MCF 10A (cell line): ENCODE data around the gene DPP6. TPM values are rescaled to one million over a fixed set of nuclear protein-coding genes. Genes with fewer than 3 reads are reported as not detected.

ENCODE experiments used
- BruUV-seq: library from RNA; stranded (reverse); fragments of 400-500 nt; replicated peaks from 2 replicates; lab custom pipeline; 2021; lab: Mats Ljungman, UMichigan
- CTCF ChIA-PET: fragments of 300-600 bp; sonication (Branson Sonifier 250); formaldehyde crosslinking; extraction: SDS; loops from one replicate; lab custom pipeline; 2021; ENCODE audit warnings: antibody characterized with exemption, inconsistent platforms; lab: Yijun Ruan, JAX
- POLR2A ChIA-PET: fragments of 300-600, 350-650 bp; sonication (Branson Sonifier 250); formaldehyde crosslinking; extraction: SDS; loops from one replicate; lab custom pipeline; 2020; ENCODE audit warnings: antibody characterized with exemption, inconsistent platforms; lab: Yijun Ruan, JAX
- DNase-seq: peaks from one replicate; pipeline ENCODE4 v3.0.0-alpha.2; 2018; ENCODE audit not compliant: unreplicated experiment
- H3K27ac Mint-ChIP-seq: one replicate; pipeline ENCODE4 v1.8.0; 2022; ENCODE audit warnings: mild to moderate bottlenecking, low read depth, mixed read lengths; ENCODE audit not compliant: unreplicated experiment
- H3K27me3 Mint-ChIP-seq: one replicate; pipeline ENCODE4 v1.8.0; 2022; ENCODE audit warnings: mixed read lengths; ENCODE audit not compliant: insufficient read depth, unreplicated experiment
- H3K36me3 Mint-ChIP-seq: one replicate; pipeline ENCODE4 v1.8.0; 2022; ENCODE audit warnings: mild to moderate bottlenecking, moderate library complexity, mixed read lengths; ENCODE audit not compliant: insufficient read depth, unreplicated experiment
- H3K4me1 Mint-ChIP-seq: one replicate; pipeline ENCODE4 v1.8.0; 2022; ENCODE audit warnings: mixed read lengths; ENCODE audit not compliant: insufficient read depth, unreplicated experiment
- H3K4me3 Mint-ChIP-seq: one replicate; pipeline ENCODE4 v1.8.0; 2022; ENCODE audit warnings: mild to moderate bottlenecking, moderate library complexity, mixed read lengths; ENCODE audit not compliant: unreplicated experiment
- H3K9me3 Mint-ChIP-seq: one replicate; pipeline ENCODE4 v1.8.0; 2022; ENCODE audit warnings: mixed read lengths; ENCODE audit not compliant: unreplicated experiment
- CTCF ChIP-seq: fragments of 200-600 bp; IDR thresholded peaks from one replicate; pipeline ENCODE4 v1.8.0; 2022; ENCODE audit warnings: antibody characterized with exemption, mild to moderate bottlenecking; ENCODE audit not compliant: unreplicated experiment
- intact Hi-C: fragments of 100-400 bp; cut with micrococcal nuclease; formaldehyde crosslinking; loops from 2 replicates; pipeline ENCODE4 v1.14.1; 2022
- total RNA-seq: library from RNA; stranded (reverse); gene quantifications from 2 replicates; pipeline ENCODE4 v1.2.3, GENCODE V29; 2022

DPP6 gene
- total RNA-seq, 1 experiment from 2014 or later: not detected

- Mint-ChIP-seq H3K27me3 (no peaks in the 10 kb centered on the region), H3K36me3 (no peaks in the 10 kb centered on the region), H3K27ac (no peak overlapping the region), H3K4me3 (no peak overlapping the region), H3K9me3 (peaks cover 14% of the 10 kb centered on the region), H3K4me1 (no peaks in the 10 kb centered on the region)
- no peak for TF ChIP-seq CTCF
- no TSS peak for BruUV-seq
- ChIA-PET POLR2A (interaction anchor here (0.6 kb wide), 1 partner anchor 377 kb away, joined by 3 read pairs; no protein-coding TSS in a partner anchor), CTCF (interaction anchor here (0.8 to 1.2 kb wide), 2 partner anchors 11 to 23 kb away, joined by 3 read pairs; no protein-coding TSS in a partner anchor)
- DNase-seq: no peak
- intact Hi-C loops: no loop called here
Measured at GRCh38 chr7:154480817-154481216, 428.6 kb downstream of the DPP6 start.

GRCh38 chr7:154482863-154483262 is 430.7 kb downstream of the DPP6 start:
- ChIA-PET CTCF (no interaction called here), POLR2A (no interaction called here)
- Mint-ChIP-seq H3K9me3 (peaks cover 27% of the 10 kb centered on the region), H3K27me3 (no peaks in the 10 kb centered on the region), H3K36me3 (no peaks in the 10 kb centered on the region), H3K4me1 (no peaks in the 10 kb centered on the region), H3K27ac (no peak overlapping the region), H3K4me3 (no peak overlapping the region)
- no TSS peak for BruUV-seq
- DNase-seq: no peak
- no peak for TF ChIP-seq CTCF
- intact Hi-C loops: no loop called here

GRCh38 chr7:154484406-154484805 is 432.2 kb downstream of the DPP6 start:
- H3K27ac Mint-ChIP-seq: no peak overlapping the region
- TF ChIP-seq CTCF: no peak
- BruUV-seq: no TSS peak
- no peaks in the 10 kb centered on the region for H3K36me3 Mint-ChIP-seq
- CTCF ChIA-PET: interaction anchor here (1.3 kb wide), 1 partner anchor 19 kb away, joined by 4 read pairs; no protein-coding TSS in a partner anchor
- H3K4me1 Mint-ChIP-seq: no peaks in the 10 kb centered on the region
- POLR2A ChIA-PET: no interaction called here
- H3K4me3 Mint-ChIP-seq: no peak overlapping the region
- no peak for DNase-seq
- H3K9me3 Mint-ChIP-seq: peaks cover 20% of the 10 kb centered on the region
- intact Hi-C loops: no loop called here
- H3K27me3 Mint-ChIP-seq: no peaks in the 10 kb centered on the region

GRCh38 chr7:154484943-154485342 is 432.7 kb downstream of the DPP6 start:
- no peaks in the 10 kb centered on the region for H3K27me3 Mint-ChIP-seq
- POLR2A ChIA-PET: no interaction called here
- H3K4me3 Mint-ChIP-seq: no peak overlapping the region
- H3K9me3 Mint-ChIP-seq: peaks cover 20% of the 10 kb centered on the region
- no peak for DNase-seq
- H3K4me1 Mint-ChIP-seq: no peaks in the 10 kb centered on the region
- CTCF ChIA-PET: interaction anchor here (0.8 to 1.3 kb wide), 2 partner anchors 19 to 1135 kb away, joined by 3 to 4 read pairs; no protein-coding TSS in a partner anchor
- H3K36me3 Mint-ChIP-seq: no peaks in the 10 kb centered on the region
- intact Hi-C loops: no loop called here
- no TSS peak for BruUV-seq
- TF ChIP-seq CTCF: no peak
- no peak overlapping the region for H3K27ac Mint-ChIP-seq
